ENCODE measurements around the gene ERGIC1. TPM values are rescaled to one million over a fixed set of nuclear protein-coding genes. Genes with fewer than 3 reads are reported as not detected.

The ERGIC1 gene
- total RNA-seq, 3 donors from 2014 or later (not counting 1 experiment from before 2014, with no cell fraction given) = 86.2 to 126 (median 121) TPM

DNA sequence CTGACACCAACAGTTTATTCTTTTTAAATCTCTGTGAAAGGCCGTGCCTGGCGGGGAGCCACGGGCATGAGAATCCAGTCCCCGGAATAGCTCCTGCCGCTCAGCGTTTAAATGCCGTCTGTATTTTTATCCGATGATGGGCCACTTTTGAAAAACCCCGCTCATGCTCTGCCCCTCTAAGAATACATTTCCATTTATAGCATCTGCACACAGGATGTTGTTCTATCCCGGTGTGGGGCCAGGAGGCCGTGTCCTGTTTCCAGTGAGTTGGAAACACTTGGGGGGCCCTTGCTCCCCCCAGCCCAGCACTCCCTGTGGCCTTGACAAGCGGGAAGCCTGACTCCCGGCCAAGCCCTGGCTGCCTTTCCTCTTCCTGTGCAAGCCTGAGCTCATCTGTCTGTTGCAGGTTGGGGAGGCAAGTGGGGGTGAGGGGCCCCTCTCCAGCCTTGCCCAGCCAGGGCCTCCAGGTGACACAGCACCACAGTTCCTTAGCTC, 39.0 kb downstream of the ERGIC1 start:
- intact Hi-C loops (cut with micrococcal nuclease) = no loop called here
- ATAC-seq (no peak), DNase-seq (no peak)
- Histone ChIP-seq H3K36me3 (ENCODE audit: control insufficient read depth, insufficient read depth, low read length) (peaks cover 5% of the 10 kb centered on the region), H3K27ac (ENCODE audit: low read length) (no peak overlapping the region), H3K4me1 (ENCODE audit: control insufficient read depth, insufficient read depth, low read length) (peaks cover 27% of the 10 kb centered on the region), H3K27me3 (ENCODE audit: control insufficient read depth, insufficient read depth, low read length) (no peaks in the 10 kb centered on the region), H3K9me3 (ENCODE audit: control insufficient read depth, insufficient read depth, low read length) (no peaks in the 10 kb centered on the region), H3K4me3 (ENCODE audit: low read length) (no peak overlapping the region)
- Mint-ChIP-seq H3K9me3 (no peaks in the 10 kb centered on the region), H3K27me3 (ENCODE audit: low read depth in 2 of 2) (no peaks in the 10 kb centered on the region), H3K4me1 (peaks cover 36 to 50% of the 10 kb centered on the region in 2 donors), H3K4me3 (no peak overlapping the region), H3K27ac (peak overlapping the region in 1 of 2 donors; percentile 69), H3K36me3 (no peaks in the 10 kb centered on the region)
- WGBS (ENCODE audit: insufficient coverage) = 43% methylated on average over 13 of the region's 13 CpGs
- TF ChIP-seq, protein P1, sequence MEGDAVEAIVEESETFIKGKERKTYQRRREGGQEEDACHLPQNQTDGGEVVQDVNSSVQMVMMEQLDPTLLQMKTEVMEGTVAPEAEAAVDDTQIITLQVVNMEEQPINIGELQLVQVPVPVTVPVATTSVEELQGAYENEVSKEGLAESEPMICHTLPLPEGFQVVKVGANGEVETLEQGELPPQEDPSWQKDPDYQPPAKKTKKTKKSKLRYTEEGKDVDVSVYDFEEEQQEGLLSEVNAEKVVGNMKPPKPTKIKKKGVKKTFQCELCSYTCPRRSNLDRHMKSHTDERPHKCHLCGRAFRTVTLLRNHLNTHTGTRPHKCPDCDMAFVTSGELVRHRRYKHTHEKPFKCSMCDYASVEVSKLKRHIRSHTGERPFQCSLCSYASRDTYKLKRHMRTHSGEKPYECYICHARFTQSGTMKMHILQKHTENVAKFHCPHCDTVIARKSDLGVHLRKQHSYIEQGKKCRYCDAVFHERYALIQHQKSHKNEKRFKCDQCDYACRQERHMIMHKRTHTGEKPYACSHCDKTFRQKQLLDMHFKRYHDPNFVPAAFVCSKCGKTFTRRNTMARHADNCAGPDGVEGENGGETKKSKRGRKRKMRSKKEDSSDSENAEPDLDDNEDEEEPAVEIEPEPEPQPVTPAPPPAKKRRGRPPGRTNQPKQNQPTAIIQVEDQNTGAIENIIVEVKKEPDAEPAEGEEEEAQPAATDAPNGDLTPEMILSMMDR (IDR thresholded peaks at IDR 0.05) = no peak

DNA sequence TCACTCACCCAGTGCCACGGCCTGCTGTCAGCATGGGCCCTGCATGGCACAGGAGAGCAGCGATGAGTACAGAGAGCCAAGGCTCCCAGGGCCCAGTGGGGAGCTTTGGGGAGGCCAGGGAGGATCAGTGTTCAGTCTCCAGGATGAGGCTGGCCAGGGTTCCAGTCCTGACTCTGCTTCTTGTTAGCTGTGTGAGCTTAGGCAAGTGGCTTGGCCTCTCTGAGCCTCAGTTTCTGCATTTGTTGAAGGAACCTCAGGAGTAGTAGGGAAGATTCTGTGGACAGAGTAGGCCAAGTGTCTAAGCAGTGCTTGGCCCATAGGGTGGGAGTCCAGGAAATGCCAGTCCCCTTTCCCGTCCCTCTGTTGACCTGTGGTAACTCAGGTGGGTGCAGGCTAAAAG, 39.5 kb downstream of the ERGIC1 start:
- Mint-ChIP-seq H3K4me3 (no peak overlapping the region), H3K27ac (peak overlapping the region in 1 of 2 donors; percentile 69), H3K36me3 (no peaks in the 10 kb centered on the region), H3K9me3 (no peaks in the 10 kb centered on the region), H3K27me3 (ENCODE audit: low read depth in 2 of 2) (no peaks in the 10 kb centered on the region), H3K4me1 (peaks cover 32 to 45% of the 10 kb centered on the region in 2 donors)
- H3K9me3 ChIP-seq (ENCODE audit: control insufficient read depth, insufficient read depth, low read length) = no peaks in the 10 kb centered on the region
- no peaks in the 10 kb centered on the region for H3K27me3 ChIP-seq (ENCODE audit: control insufficient read depth, insufficient read depth, low read length)
- no peak overlapping the region for H3K4me3 ChIP-seq (ENCODE audit: low read length)
- DNase-seq (no peak), ATAC-seq (no peak)
- intact Hi-C loops (cut with micrococcal nuclease) = no loop called here
- H3K36me3 ChIP-seq (ENCODE audit: control insufficient read depth, insufficient read depth, low read length) = peaks cover 5% of the 10 kb centered on the region
- no peak overlapping the region for H3K27ac ChIP-seq (ENCODE audit: low read length)
- 88% methylated on average over 3 of the region's 3 CpGs for WGBS (ENCODE audit: insufficient coverage)
- TF ChIP-seq, protein P1 (IDR thresholded peaks at IDR 0.05) = no peak
- H3K4me1 ChIP-seq (ENCODE audit: control insufficient read depth, insufficient read depth, low read length) = peaks cover 30% of the 10 kb centered on the region

DNA sequence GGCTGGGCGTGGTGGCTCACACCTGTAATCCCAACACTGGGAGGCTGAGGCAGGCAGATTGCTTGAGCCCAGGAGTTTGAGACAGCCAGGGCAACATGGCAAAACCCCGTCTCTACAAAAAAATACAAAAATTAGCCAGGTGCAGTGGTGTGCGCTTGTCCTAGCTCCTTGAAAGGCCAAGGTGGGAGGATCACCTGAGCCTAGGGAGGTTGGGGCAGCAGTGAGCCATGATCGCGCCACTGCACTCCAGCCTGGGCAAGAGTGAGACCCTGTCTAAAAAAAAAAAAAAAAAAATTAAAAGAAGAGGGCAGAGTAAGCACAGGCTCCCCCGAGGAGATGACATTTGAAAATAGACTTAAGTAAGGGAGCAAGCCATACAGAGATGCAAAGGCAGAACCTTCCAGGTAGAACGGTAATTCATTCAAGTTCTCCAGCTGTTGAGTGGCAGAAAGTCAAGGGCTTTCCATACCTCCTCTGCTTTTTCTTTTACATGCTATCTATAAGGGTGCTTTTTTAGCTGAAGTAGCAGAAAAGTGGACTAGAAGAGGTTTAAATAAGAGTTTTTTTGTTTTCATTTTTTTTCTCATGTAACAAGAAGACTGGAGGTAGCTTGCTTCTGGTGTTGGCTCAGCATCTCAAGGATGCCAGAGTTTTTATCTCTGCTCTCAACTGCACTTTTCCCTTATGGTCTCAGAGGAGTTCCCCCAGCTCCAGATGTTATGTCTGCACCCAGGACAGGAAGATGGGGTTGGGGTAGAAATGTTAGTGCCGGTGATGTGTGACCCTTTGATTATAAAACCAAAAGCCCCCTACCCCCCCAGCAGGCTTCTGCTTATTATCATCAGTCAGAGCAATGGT, 40.8 kb downstream of the ERGIC1 start:
- Mint-ChIP-seq H3K9me3 (no peaks in the 10 kb centered on the region), H3K36me3 (no peaks in the 10 kb centered on the region), H3K4me1 (peaks cover 27 to 40% of the 10 kb centered on the region in 2 donors), H3K27ac (peak overlapping the region in 1 of 2 donors; percentile 27), H3K27me3 (ENCODE audit: low read depth in 2 of 2) (no peaks in the 10 kb centered on the region), H3K4me3 (no peak overlapping the region)
- Histone ChIP-seq H3K9me3 (ENCODE audit: control insufficient read depth, insufficient read depth, low read length) (no peaks in the 10 kb centered on the region), H3K4me1 (ENCODE audit: control insufficient read depth, insufficient read depth, low read length) (peaks cover 26% of the 10 kb centered on the region), H3K36me3 (ENCODE audit: control insufficient read depth, insufficient read depth, low read length) (peaks cover 5% of the 10 kb centered on the region), H3K4me3 (ENCODE audit: low read length) (no peak overlapping the region), H3K27me3 (ENCODE audit: control insufficient read depth, insufficient read depth, low read length) (no peaks in the 10 kb centered on the region), H3K27ac (ENCODE audit: low read length) (no peak overlapping the region)
- intact Hi-C loops (cut with micrococcal nuclease) = no loop called here
- no peak for DNase-seq
- no peak for ATAC-seq
- WGBS (ENCODE audit: insufficient coverage) = 93% methylated on average over 7 of the region's 8 CpGs
- TF ChIP-seq, protein P1 (IDR thresholded peaks at IDR 0.05) = no peak

Measured in natural killer cell (primary cell).